GM21381 (cell line): ENCODE data around the gene NFE2L3.
"Not testable (repeated sequence)": the region's sequence is repeated elsewhere in the genome, so short reads cannot be mapped to it uniquely, and the experiment has no call there.

Experiments
- ATAC-seq: cut with Tn5 transposase; IDR thresholded peaks from one replicate; pipeline ENCODE4 v1.9.1; 2021; ENCODE audit warnings: mild to moderate bottlenecking, moderate library complexity; ENCODE audit not compliant: unreplicated experiment

The NFE2L3 gene

DNA sequence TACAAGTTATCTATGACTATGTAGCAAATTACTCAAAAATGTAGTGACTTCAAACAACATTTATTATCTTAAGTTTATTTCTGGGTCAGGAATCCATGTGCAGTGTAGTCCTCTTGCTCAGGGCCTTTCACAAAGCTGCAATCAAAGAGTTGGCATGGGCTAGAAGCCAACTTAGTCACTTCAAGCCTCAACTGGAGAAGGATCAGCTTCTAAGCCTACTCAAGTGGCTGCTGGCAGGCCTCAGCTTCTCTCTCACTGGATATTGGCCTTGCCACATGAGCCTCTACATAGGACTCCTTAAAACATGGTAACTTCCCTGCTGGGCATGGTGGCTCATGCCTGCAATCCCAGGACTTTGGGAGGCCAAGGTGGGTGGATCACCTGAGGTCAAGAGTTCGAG lies 5.0 kb upstream of the NFE2L3 start:
- no peak for ATAC-seq

DNA sequence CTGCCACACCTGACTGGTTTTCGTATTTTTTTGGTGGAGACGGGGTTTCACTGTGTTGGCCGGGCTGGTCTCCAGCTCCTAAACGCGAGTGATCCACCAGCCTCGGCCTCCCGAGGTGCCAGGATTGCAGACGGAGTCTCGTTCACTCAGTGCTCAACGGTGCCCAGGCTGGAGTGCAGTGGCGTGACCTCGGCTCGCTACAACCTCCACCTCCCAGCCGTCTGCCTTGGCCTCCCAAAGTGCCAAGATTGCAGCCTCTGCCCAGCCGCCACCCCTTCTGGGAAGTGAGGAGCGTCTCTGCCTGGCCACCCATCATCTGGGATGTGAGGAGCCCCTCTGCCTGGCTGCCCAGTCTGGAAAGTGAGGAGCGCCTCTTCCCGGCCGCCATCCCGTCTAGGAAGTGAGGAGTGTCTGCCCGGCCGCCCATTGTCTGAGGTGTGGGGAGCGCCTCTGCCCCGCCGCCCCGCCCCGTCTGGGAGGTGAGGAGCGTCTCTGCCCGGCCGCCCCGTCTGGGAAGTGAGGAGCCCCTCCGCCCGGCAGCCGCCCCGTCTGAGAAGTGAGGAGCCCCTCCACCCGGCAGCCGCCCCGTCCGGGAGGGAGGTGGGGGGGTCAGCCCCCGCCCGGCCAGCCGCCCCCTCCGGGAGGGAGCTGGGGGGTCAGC lies 4.2 kb upstream of the NFE2L3 start:
- not testable (repeated sequence) for ATAC-seq

DNA sequence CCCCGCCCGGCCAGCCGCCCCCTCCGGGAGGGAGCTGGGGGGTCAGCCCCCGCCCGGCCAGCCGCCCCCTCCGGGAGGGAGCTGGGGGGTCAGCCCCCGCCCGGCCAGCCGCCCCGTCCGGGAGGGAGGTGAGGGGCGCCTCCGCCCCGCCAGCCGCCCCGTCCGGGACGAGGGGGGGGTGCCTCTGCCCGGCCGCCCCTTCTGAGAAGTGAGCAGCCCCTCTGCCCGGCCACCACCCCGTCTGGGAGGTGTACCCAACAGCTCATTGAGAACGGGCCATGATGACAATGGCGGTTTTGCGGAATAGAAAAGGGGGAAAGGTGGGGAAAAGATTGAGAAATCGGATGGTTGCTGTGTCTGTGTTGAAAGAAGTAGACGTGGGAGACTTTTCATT lies 3.7 kb upstream of the NFE2L3 start:
- not testable (repeated sequence) for ATAC-seq

DNA sequence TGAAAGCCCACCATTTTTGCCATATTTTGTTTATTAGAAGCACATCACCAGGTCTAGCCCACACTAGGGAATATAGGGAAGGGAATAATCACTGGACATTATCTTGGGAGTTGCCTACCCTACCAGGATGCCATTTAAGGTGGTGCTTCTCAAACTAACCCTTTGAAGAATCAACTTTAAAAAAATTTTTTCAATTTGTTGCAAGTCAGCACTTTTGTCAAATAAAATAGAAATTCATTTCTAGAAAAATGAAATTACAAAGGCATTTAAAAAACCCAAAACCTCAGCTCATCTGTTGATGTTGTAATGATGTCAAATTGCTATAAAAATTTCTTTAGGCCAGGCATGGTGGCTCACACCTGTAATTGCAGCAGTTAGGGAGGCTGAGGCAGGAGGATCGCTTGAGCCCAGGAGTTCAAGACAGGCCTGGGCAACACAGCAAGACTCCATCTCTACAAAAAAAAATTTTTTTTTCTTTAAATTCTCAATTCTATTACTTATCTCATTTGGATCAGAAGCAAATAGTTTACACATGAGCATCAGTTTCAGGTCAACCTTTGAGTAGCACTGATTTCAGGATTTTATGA lies 2.5 kb upstream of the NFE2L3 start:
- no peak for ATAC-seq

DNA sequence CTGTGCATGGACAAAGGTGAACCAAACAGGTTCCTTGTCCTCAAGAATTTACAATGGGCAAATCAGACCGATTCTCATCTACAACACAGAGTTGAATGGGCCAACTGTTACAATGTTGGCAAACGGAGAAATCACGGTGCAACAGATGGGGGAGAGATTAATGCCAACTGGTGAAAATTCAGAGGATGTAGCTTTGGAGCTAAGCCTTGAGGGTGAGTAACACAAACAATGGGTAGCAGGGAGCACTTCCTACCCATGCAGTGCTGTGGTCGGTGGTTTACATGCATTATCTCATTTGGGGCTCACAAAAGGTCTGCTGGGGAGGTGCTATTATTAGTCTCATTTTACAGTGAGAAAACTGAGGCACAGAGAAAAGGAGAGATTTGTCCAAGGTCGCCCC lies 902 bp upstream of the NFE2L3 start:
- ATAC-seq: no peak

DNA sequence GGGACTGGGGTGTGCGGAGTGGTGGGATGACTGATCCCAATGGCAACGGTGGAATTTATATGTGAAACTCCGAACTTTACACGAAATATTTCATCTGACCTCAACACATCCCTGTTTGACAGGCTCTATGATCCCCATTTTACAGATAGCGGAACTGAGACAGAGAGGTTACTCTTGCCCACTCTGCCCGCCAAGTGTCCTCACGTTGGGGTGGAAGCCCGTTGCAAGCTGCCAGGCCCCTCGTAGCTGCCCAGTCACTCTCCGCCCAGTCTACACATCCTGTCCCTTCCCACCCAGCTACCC lies 397 bp upstream of the NFE2L3 start:
- ATAC-seq: no peak

DNA sequence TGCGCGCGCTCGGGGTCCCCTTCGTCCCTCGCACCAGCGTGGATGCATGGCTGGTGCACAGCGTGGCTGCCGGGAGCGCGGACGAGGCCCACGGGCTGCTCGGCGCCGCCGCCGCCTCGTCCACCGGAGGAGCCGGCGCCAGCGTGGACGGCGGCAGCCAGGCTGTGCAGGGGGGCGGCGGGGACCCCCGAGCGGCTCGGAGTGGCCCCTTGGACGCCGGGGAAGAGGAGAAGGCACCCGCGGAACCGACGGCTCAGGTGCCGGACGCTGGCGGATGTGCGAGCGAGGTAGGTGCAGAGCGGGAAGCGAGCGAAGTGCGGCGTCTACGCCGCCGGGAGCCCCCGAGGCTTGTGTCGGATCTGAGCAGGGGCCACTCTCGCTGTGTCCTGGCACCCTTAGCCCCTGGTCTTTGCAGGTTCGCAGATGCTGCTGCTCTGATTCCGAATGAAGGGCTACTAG lies 813 bp downstream of the NFE2L3 start:
- ATAC-seq: peak; percentile 18

DNA sequence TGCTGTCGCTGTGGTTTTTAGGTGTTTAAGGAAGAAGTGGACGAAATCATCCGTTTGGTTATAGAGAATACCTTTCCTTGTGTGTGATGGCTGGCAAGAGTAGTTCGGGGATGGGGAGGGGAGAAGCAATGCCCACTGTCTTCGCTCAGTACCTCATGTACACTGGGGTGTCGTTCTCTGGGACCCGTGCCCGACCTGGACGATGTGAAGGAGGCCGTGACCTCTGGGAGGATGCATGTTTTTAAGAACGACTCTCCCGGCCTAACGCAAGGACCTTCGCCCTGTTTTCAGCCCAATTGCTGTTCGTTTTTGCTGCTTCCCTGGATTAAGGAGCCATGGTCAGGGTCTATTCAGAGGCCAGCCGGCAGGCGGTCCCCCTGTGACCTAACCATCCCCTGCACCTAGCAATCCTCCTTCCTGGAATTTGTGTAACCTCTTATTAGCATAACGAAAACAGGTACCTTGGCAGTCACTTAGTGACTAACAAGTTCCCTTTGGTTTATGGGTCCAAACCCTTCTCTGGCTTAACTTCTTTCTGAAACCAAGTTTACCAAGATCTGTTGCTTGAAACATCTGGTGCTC lies 1.3 kb downstream of the NFE2L3 start:
- ATAC-seq: no peak

DNA sequence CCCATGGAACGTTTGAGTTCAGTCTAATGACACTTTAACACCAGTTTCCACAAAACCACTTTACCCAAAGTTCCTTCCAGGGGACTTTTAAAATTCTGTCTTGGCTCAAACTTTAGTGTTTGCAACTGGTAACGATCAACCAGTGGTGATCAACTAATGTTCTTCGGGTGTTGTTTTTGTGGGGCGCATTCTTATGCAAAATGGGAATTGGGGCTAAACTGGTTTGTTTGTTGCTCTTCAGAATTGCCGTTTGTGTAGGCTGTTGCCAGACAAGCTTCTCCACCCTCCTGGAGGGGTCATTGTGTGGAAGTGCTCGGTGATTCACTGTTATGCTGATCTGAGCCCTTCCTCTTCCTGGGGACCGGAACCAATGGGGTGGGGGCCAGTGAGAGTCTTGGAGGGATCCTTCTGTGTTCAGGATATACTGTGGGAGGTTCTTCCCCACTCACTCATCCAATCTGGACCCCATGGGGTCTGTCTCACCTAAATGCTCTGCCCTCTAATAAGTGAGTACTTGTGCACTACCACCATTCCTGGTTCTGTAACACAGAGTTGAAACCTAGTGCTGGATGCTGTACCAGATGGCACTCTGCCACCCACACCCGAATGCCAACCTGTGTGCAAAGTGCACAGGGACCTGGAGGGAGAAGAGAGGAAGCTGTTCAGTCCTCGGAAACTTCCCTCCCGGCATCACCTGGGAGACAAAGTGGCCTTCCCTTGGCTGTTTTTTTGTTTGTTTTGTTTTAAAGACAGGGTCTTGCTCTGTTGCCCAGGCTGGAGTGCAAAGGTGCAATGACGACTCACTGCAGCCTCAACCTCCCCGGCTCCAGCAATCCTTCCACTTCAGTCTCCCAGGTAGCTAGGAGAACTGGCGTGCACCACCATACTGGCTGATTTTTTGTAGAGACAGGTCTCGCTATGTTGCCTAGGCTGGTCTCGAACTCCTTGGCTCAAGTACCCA lies 2.1 kb downstream of the NFE2L3 start:
- no peak for ATAC-seq

DNA sequence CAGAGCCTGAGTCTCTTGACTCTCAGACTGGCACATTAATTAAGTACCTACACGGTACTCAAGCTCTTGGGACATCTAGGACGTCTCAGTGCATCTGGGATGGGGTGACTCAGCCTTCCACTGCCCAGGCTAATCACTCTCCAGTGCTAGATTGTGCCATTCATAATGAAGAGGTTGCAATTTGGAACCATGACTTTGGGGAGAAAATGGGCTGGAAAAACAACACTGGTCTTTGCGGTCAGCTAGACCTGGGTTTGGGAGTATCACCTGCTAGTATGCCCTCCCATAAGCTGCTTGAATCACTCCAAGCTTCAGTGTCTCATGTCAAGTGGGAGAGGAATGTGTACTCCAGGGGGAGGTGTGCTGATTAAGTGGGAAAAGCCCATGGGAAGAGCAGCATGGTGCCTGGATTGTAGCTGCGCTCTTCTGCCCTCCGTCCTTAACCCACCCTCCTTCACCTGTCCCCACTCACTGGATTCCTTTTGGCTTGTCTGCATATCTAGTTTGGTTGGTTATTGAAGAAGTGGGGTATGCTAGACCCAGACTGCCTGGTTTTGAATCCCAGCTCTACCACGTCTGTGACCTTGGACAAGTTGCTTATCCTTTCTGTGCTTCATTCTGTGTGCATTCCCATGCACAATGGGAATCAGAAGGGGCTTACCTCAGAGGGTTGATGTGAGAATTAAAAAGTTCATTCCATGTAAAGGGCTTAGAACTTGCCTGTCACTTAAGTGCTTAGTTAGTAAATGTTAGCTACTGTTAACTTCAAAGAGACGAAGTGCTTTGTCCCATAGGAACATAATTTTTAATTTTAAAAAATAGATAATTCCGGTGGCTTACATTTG lies 3.8 kb downstream of the NFE2L3 start:
- no peak for ATAC-seq

DNA sequence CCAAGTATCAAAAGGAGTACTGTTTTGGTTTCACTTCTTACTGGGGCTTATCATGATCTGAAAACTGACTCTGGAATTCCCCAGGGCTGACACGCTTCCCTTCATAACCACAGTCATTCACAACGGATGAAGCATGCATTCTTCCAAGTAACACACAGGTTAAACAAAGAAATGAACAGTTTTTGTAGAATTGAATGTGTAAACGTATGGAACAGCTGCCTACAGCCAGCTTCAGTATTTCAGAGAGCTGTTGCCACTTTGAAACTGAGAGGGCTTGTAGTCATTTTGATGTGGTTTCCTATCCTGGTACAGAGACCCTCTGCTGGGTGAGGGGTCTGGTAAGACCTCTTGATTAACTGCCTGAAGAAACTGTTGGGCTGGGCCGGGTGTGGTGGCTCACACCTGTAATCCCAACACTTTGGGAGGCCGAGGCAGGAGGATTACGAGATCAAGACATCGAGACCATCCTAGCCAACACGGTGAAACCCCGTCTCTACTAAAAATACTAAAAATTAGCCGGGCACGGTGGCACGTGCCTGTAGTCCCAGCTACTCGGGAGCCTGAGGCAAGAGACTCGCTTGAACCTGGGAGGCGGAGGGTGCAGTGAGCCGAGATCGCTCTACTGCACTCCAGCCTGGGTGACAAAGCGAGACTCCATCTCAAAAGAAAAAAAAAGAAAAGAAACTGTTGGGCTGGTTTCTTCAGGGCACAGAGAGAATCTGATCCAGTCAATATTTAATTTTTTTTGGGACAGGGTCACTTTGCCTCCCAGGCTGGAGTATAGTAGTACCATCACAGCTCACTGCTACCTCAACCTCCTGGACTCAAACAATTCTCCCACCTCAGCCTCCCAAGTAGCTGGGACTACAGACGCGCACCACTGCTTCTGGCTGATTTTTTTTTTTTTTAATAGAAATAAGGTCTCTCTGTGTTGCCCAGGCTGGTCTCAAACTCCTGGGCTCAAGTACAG lies 4.7 kb downstream of the NFE2L3 start:
- ATAC-seq: no peak

DNA sequence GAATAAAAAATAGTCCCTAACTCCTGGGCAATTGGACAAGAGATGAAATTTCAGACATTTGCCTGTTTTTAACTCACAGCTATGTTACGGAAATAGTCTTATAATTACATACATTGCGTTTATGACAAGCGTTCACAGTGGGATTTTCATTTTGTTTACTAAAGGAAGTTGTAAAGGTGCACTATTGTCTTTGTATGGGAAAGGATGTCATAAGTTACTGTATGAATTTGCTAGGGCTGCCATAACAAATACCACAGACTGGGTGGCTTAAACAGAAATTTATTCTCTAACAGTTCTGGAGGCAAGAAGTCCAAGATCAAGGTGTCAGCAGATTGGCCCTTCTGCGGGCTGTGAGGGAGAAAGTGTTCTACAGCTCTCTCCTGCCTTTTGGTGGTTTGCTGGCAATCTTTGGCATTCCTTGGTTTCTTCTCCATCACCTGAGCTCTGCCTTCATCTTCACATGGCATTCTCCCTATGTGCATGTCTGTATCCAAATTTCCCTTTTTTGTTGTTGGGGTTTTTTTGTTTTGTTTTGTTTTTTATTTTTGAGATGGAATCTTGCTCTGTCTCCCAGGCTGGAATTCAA lies 5.6 kb downstream of the NFE2L3 start:
- ATAC-seq: no peak

DNA sequence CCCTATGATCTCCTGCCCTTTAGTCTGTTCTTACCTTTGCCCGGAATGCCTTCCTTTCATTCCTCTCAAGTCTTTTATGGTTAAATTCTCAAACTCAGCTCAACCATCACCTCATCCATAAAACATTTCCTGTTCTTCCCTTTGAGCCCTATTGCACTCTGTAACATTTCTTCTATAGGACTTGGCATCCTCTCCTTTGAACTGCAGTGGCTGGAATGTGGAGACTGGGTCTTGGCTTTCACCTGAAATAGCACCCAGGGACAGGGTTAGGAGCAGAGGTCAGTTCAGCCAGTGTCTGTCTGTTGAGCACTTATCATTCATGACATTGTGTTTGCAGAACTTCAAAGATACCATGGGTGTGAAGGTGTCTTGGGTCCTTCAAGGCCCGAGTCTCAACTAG lies 7.2 kb downstream of the NFE2L3 start:
- ATAC-seq: no peak

DNA sequence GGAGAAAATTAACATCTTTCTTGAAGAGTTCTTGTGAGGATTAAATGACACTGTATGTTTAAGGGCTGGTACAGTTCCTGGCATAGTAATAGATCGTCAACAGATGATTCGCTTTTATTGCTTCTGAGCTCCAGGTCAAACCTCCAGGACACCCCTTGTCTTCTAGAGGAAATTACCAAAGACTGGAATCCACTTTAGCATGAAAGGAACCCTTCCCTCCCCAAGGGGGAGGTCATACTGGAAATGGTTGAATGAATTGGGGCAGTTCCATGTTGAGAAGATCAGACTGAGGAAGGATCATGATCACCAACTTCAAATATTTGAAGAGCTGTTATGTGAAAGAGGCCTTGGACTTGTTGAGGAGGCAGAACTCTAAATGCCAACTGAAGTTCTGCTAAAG lies 8.9 kb downstream of the NFE2L3 start:
- ATAC-seq: no peak

DNA sequence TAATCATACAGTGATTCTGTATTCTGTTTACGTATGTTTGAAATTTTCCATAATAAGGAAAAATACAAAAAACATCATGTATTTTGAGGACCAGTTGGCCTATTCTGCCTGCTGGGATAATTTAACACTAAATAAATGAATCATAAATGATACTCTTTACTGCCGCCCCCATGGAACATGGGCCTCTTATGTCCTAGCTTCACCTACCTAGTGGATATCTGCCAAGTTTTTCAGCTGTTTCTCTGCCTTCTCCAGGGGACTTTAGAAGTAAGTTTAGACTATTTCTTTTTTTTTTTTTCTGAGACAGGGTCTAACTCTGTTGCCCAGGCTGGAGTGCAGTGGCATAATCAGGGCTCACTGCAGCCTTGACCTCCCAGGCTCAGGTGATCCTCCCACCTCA lies 10.4 kb downstream of the NFE2L3 start:
- no peak for ATAC-seq

DNA sequence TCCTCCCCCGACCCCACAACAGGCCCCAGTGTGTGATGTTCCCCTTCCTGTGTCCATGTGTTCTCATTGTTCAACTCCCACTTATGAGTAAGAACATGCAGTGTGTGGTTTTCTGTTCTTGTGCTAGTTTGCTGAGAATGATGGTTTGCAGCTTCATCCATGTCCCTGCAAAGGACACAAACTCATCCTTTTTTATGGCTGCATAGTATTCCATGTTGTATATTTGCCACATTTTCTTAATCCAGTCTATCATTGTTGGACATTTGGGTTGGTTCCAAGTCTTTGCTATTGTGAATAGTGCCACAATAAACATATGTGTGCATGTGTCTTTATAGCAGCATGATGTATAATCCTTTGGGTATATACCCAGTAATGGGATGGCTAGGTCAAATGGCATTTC lies 11.8 kb downstream of the NFE2L3 start:
- not testable (repeated sequence) for ATAC-seq

DNA sequence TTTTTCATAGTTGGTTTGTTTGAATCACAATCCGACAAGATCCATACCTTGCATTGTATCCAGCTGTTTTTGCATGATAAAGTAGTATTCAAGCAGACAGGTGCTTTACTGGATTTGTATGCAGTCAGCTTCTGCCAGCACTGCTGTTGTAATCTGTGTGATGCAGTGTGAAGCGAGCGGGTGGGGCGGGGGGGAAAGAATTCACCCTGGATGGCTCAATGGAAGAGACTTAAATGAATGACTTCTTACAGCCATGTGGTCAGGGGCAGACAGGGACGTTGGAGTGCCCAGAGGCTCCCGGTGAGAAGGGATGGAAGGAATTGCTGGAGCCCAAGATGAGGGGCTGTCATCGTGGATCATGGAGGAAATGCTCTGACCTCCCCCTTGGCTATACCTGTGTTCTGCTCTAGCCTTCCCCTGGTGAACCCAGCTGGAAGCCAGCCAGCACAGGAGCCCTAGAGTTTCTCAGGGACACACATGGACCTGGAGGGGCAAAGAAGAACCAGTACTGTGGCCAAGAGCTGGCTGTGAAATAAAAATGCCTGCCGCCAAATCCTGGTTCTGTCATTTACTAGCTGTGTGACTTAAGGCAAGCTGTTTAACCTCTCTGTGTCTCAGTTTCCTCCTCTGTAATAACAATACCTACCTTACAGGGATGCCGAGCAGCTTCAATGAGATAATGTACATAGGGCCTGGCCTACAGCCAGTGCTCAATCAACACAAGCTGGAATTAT lies 14.1 kb downstream of the NFE2L3 start:
- no peak for ATAC-seq

DNA sequence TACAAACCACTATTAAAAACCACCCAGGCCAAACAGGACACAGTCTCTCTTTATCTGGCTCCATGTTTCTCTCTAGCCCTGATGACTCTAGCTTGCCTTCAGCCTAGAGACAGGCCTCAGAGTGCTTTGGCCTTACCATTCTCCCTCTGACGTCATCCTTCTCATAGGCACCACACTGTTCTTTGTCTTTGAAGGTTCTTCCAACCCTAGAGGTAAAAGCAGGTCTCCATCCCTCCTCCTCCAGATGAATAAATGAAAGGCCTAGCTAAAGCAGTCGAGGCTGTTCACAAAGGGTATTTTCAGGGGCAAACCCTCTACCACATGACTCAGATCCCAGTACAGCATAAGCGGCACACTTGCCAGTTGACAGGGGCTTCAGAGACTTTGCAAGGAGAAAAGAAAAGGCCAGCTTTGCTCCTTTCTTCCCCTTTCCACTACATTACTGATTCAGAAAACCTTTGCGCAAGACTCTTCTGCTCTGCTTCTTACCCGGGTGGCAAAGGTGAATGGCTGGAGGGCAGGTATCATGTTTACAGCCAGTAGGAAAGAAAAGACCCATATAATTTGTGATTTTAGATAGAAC lies 14.8 kb downstream of the NFE2L3 start:
- peak; percentile 28 for ATAC-seq
